ENCODE measurements around the gene SOX13.

The SOX13 gene

DNA sequence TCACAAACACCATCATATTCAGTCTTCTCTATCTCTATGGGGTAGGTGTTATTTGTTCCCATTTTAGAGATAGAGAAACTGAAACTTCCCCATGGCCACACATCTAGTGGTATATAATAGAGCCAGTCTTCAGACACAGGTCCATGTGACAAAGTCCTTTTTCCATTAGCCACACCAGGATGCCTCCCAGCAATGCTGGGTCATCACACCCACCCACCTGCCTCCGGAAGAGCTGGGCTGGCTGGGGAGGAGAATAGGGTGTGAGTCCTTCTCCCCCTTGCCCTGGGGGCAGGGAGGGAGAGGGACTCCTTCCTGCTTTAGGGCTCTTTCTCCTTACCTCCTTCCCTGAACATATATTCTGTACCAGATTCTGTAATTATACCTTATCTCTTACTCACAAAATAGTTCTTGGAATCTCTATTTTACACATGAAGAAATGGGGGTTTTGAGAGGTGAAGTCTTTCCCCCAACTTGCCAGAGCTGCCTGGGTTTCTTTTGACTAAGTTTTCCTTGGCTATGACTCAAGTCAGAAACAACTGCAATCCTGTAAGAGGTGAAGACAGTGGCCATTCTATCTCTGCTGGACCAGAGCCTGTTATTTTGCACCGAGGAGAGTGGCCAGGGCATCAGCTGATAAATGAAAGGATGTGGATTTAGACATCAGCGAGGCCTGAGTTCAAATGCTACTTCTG is 30.0 kb downstream of the SOX13 start:
- TF ChIP-seq ZFX (IDR thresholded peaks at IDR 0.05; ENCODE audit: borderline replicate concordance) (no peak), CTCF (IDR thresholded peaks at IDR 0.05) (no peak)
- H3K27ac ChIP-seq = 0 out of 2 replicates have a peak overlapping the region, but pooled peaks have one; percentile 2

DNA sequence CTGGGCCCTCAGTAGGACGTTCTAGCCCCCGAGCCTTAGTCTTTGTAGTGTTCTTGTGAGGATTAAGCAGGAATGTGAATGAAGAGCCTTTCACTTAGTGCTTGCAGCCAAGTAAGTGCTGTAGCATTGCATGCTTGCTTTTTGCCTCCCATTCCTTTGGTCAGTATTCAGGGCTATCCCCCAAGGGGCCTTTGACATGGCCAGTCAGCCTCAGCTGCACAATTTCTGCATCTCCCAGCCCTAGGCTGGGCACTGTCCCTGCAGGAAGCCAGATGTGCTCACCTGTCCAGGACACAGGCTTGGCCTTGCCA is 30.5 kb downstream of the SOX13 start:
- TF ChIP-seq CTCF (IDR thresholded peaks at IDR 0.05) (no peak), ZFX (IDR thresholded peaks at IDR 0.05; ENCODE audit: borderline replicate concordance) (no peak)
- H3K27ac ChIP-seq = 0 out of 2 replicates have a peak overlapping the region, but pooled peaks have one; percentile 2

DNA sequence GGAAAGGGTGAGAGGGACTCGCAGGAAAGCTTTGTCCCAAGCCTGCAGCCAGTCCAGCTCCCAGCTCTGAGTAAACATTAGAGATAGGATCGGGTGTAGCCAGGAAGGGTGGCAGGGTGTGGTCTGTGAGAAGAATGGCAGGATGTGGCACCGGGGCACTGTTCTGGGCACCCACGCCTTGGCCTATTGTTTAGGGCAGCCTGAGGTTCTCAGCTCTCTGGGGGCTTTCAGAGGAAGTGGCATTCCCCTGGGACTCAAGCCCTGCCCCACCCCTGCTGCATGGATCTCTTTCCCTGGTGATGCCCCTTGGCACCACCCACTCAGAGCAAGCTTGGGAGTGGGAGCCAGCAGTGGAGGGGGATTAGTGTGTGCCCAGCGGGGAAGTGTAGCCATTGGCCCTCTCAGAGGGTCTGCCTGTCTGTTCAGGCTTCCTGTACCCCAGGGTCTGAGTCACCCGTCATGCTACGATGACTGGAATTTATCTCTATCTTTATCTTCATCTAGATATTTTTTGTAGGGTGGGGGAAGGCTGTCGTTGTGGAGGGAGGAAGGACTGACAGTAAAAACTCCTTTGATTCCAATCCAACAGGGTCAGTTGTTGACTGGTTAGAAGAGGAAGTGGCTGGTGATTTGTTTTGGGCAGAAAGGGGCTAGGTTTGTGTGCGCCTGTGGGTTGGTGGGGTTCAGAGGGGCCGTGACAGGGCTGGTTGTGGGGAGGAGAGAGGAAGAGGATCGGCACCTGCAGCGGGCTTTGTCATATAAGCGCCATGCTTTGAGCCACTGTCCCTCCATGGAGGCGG is 31.6 kb downstream of the SOX13 start:
- H3K27ac ChIP-seq = 0 out of 2 replicates have a peak overlapping the region, but pooled peaks have one; percentile 2
- TF ChIP-seq ZFX (IDR thresholded peaks at IDR 0.05; ENCODE audit: borderline replicate concordance) (no peak), CTCF (IDR thresholded peaks at IDR 0.05) (no peak)

GRCh38 chr1:204105131-204105515 is 32.2 kb downstream of the SOX13 start:
- TF ChIP-seq ZFX (IDR thresholded peaks at IDR 0.05; ENCODE audit: borderline replicate concordance) (no peak), CTCF (IDR thresholded peaks at IDR 0.05) (no peak)
- H3K27ac ChIP-seq = no peak overlapping the region

- no peak overlapping the region for H3K27ac ChIP-seq
- TF ChIP-seq CTCF (IDR thresholded peaks at IDR 0.05) (no peak), ZFX (IDR thresholded peaks at IDR 0.05; ENCODE audit: borderline replicate concordance) (no peak)
Measured at GRCh38 chr1:204106825-204107224, 33.9 kb downstream of the SOX13 start.

DNA sequence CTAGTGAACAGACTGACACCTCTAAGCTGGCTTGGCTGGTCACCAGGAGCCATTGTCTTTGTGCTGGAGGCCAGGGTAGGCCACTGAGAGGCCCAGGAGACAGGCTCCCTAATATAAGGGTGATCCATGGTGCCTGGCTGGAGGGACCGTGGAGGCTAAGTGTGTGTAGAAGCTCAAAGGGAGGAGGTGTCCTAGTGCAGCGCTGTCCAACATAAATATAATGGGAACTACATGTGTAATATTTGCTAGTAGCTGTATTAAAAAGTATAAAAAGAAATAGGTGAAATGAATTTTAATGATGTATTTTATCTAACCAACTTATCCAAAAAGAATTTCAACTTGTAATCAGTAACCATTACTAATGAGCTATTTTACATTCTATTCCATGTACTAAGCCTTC is 35.0 kb downstream of the SOX13 start:
- TF ChIP-seq ZFX (IDR thresholded peaks at IDR 0.05; ENCODE audit: borderline replicate concordance) (no peak), CTCF (IDR thresholded peaks at IDR 0.05) (no peak)
- H3K27ac ChIP-seq = no peak overlapping the region
